ENCODE results near the gene UBE3C. TPM values are rescaled to one million over a fixed set of nuclear protein-coding genes. Genes with fewer than 3 reads are reported as not detected.

The UBE3C gene
- total RNA-seq, 1 donor from 2014 or later, result 77.9 TPM

Other genes with a start within 250 kb of the UBE3C start
- gene LMBR1, start 245.7 kb upstream of the UBE3C start, total RNA-seq, result 106 and 159 TPM in 2 replicates
- gene NOM1, start 189.2 kb upstream of the UBE3C start, total RNA-seq, result 14.0 and 18.1 TPM in 2 replicates
- under 0.01 TPM in 2 replicates for gene MNX1, start 128.3 kb upstream of the UBE3C start, total RNA-seq
- gene DNAJB6, start 198.1 kb downstream of the UBE3C start, total RNA-seq, result 89.1 and 105 TPM in 2 replicates

Data from dermis microvascular lymphatic vessel endothelial cell (primary cell).